GM18511 (cell line): Measurements from ENCODE around the gene PNPLA8.
"Not testable (repeated sequence)": the region's sequence is repeated elsewhere in the genome, so short reads cannot be mapped to it uniquely, and the experiment has no call there.

Experiments used
- ATAC-seq: cut with Tn5 transposase; IDR thresholded peaks from one replicate; pipeline ENCODE4 v1.9.1; 2021; ENCODE audit warnings: mild to moderate bottlenecking, moderate library complexity; ENCODE audit not compliant: unreplicated experiment

Gene PNPLA8

DNA sequence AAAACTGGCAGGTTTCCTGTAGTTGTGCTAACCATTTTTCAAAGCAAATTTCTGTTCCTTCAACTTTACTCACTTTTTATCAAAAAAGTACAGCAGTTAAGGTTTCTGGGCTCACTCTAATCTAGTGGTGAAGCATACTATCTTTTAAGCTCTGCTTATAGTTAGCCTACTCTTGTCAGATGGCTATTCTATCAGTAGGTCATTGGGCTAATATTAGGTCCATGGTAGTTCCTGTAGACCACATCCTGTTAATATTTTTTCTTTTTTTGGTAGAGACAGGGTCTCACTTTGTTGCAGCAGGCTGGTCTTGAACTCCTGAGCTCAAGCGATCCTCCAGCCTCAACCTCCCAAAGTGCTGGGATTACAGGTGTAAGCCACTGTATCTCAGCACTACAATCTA lies 41.8 kb downstream of the PNPLA8 start:
- no peak for ATAC-seq

DNA sequence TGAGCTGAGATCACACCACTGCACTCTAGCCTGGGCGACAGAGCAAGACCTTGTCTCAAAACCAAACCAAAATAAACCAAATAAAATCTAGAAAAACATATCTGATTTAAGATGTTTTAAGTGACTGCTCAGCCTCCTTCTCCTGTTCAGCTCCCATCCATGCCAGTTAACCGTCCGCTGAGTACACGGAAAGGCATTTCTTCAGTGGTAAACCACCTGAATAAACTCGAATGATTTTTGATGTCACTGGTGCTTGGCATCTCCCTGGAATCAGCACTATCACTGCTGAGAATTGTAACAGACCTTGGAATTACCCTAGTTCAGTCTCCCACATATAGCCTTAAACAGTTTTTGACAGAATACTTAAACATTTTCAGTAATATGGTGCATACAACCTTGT lies 45.6 kb downstream of the PNPLA8 start:
- no peak for ATAC-seq

DNA sequence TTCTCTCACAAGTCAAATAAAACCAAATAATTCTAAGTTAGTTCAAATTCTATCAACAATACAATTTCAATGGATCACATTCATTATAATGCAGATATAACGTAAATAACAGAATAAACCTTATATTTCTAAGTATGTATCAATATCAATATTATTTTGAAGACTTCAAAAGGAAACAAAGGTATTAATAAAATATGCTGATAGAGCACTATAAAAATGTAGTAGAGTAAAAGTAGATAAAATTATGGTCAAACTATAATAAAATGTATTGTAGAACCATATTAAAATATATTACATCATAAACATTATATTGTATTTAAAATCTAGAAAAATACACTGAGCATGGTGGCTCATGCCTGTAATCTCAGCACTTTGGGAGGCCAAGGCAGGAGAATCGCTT lies 46.2 kb downstream of the PNPLA8 start:
- ATAC-seq = no peak

DNA sequence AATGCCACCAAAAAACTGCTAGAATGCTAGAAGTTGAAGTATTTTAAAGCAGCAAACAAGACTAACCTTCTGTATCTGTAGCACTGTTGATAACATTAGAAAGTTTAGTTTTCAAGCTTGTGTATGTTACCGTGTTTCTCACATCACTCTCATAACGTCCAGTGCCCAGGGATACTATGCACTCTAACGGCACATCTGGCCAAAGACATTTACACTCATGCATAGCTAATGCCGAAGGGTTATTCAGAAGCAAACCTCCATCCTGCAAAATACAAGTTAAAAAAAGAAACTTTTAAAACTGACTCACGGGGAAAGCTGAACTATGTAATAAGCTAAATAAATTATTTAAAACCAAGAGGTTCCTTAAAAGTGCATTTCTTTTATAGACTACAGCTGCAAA lies 46.8 kb downstream of the PNPLA8 start:
- no peak for ATAC-seq

DNA sequence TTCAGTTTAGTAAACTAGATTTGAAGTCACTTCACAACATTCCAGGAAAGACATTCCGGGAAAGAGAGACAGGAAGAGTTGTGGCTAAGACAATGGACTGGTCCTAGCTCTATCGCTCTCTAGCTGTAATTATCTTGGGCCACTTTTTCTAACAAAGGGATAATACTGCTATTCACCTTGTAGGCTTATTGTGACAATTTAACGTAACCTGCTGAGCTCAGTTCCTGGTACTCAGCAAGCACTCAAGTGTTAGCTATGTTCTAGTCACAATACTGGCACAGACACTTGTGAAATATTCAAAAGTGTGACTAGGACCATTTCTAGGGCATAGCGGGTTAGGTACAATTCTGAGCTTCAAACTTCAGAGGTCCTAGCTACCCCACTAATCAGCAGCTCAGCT lies 57.7 kb downstream of the PNPLA8 start:
- no peak for ATAC-seq

DNA sequence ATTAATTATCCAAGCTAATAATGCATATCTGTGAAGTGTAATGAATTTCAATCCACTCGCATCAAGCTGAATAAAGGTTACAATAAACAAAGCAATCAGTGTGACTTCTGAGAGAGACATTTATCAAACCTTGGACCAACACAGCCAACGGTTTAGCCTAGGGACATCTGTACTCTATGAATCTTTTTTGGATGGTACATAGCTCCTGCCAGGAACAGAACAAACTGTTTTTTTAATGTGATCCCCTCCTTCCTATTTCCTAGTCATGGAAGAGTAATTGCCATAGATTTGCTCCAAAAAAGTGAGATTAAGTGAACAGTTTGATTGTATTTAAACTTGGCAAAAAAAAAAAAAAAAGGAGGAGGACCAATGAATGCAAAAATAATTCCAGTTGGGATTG lies 58.5 kb downstream of the PNPLA8 start:
- ATAC-seq = no peak

DNA sequence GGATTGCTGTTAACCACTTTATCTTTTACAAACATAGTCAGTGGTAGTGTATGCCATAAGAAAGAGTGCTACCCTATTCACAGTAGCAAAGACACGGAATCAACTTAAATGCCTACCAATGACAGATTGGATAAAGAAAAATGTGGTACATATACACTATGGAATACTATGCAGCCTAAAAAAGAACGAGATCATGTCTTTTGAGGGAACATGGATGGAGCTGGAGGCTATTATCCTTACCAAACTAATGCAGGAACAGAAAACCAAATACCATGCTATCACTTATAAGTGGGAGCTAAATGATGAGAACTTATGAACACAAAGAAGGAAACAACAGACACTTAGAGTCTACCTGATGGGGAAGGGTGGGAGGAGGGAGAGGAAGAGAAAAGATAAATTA lies 59.6 kb downstream of the PNPLA8 start:
- not testable (repeated sequence) for ATAC-seq

DNA sequence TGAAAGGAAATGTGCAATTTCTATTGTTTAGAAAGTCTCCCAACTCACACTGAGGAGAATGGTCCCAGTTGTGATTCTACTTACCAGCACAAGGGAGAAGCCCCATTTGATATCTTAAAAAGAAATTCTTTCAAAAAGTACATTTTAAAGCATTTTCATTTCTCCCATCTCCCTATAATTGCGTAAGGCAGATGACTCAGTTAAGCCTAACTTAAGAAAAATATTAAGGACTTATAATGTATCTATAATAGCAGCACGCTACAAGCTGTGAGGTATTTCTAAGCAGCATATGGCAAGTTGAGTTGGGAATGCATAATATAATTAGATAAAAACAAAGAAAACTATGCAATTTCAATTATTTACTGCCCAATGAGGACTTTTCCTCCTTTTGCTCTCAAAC lies 61.2 kb downstream of the PNPLA8 start:
- ATAC-seq = no peak

DNA sequence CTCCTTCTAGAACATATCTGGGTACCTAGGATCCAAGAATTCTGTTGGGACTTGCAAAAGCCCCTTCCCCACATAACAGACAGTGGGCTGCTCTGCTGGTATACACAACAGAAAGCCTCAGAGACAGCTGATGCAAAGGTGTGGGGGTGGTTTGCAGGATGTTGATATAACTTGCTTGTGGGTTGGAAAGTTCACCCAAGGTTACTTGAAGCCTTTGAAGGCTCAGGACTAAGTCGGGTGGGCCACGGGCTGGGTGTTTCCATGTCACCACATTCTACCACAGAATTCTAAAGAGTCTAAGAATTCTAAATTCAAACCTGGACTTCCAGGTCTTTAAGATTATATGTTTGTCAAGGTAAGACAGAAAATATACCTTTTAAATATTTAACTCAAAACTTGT lies 62.3 kb downstream of the PNPLA8 start:
- no peak for ATAC-seq

DNA sequence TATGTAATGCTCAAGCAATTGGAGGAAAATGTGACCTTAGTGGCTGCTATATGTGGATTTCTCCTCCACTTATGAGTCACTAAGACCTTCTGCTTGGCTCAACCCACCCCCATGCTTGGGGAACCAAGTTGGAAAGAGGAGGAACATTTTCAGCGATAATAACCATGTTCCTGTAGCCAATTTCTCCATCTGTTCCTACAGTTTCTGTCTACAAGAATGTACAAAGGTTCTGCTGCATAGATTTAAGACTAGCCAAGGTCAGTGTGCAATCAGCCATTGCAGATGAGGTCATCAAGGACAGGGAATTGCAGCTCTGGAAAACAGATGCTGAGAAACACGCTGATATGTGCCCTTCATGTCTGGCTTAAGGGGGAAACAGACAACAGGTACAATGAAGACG lies 64.1 kb downstream of the PNPLA8 start:
- no peak for ATAC-seq

DNA sequence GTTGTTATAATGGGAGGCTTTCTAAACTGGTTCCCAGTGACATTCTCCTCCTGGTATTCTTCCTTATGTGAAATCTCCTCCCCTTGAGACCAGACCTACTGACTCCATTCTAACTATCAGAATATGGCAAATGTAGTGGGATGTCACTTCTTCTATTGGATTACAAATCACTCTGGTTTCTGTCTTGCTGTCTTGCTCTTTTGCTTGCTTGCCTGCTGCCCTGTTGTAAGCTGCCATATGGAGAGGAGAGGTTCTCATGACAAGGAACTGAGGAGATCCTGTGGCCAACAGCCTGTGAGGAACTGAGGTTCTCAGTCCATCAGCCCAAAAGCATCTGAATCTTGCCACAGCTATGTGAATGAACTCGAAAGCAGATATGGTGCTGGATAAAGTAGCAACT lies 65.0 kb downstream of the PNPLA8 start:
- no peak for ATAC-seq

DNA sequence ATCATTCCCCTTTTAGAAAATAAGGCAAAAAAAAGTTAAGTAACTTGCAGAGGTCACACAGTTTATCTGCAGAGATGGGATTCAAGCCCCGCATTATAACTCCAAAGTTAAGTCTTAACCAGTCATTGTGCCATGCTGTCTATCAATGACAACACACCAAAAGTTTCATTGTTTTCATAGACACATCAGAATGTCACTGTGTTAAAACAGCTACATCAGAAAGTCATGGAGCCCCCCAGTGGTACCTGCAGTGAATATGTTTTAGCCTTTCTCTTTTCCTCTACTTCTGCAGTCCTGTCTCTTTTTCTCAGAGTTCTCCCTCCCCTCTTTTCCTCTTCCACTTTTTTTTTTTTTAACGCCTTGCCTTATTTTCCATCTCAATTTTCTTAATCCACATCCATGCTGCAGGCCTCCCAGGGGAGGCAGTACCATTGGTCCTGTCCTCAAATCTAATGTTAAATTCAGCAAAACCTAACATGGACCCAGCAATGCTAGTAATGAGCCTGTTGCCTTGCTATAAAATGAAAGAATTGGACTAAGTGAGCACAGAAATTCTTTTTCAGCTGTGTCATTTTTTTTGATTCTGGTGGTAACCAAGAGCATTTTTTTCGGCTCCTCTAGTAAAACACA lies 65.9 kb downstream of the PNPLA8 start:
- ATAC-seq = peak; percentile 39

DNA sequence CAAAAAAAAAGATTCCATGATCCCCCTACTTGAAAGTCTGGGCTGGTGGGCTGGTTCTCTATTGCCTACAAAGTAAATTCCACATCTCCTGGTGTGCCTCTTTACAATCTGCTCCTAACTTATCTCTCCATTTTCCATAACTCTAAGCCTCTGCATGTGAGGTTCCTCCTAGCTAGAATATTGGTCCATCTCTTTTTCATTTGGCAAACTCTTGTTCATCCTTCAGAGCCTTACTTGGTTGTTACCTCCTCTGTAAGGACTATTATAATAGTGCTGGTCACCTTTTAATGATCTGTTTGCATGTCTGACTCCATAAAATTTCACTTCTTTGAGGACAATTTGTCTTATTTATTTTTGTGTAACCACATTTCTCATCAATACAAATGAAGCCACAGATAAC lies 68.1 kb downstream of the PNPLA8 start:
- no peak for ATAC-seq

DNA sequence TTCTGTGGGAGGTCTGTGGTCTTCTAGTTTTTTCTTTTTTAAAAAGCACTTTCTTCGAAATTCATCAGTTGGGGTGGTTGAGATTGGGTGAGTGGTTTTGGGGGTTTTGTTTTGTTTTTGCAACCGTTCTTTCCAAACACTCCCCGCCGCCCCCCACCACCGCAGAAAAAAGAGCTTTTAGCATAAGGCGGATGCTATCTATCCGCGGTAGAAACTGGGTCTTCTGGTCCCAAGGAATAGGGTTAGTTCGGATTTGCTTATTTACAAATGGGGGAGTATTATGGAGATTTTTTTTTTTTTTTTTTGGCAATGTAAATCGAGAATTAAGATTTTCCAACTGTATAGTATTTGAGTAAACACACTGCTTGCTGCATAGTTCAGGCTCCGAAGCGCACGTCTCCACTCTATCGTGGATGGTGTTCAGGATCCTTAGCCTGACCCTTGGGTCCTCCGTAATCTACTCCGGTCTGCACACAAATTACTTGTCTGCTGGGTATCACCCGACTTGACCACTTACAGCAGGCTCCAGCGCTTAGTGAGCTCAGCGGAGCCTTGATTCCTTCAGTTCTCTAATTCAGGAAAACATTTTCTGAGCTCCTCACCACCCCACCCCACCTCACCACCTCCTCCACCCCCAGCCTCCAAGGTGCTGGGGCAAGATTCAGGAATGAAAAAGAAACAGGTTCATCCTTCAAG lies 68.9 kb downstream of the PNPLA8 start:
- ATAC-seq = no peak

DNA sequence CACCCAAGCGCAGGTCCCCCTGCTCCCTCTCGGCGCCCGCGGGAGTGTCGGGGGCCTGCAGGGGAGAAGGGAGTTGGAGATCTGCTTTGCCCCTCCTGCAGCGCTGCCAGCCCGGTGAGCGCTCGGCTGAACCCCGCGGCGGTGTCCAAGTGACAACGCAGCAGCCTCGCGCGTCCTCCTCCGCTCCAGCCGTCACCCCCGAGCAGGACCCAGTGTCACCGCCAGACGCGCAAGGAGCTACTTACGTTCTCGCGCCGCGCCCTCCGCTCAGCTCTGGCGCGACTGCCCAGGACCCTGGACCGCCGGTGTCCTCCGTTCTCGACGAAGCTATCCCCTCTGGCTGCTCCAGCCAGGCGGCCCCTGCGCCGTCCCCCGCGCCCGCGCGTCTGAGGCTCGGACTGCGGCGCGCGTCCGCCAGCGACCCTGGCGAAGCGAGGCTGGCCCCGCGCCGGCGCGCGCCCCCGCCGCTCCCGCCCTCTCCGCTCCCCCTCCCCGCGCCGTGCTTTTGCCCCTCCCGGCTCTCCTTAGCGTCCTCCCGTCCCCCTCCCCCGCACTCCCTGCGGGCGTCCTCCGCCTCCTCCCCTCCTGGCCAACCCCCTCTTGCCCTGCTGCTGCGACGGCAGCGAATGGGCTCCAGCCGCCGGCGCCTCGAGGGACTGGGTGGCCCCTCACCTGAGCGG lies 69.8 kb downstream of the PNPLA8 start, which contains the start of gene NRCAM:
Gene NRCAM (minus strand): TSS at position 439 of the 680 bp plus-strand sequence. CDS start 216,372 bp downstream, outside the sequence.
- no peak for ATAC-seq

DNA sequence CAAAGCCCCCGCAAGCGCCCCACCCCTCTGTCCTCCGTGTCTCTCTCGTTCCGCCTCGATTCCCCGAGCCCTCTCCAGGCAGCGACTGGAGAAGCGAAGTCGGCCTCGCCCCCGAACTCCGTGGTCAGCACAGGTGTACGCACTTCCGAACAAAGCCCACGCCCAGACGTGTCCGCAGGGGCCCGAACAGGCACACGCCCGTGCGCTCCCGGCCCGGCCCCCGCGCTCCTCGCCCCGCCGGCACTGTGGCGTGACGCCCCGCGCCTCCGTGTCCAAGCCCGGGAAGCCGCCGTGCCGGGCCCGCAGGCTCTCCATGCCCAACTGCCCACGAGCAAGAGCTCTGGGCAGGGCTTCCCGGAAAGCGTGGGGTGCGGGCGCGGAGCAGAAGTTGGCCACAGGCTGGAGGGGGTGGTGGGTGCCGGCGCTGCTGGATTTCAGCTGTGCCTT lies 70.4 kb downstream of the PNPLA8 start:
- no peak for ATAC-seq

DNA sequence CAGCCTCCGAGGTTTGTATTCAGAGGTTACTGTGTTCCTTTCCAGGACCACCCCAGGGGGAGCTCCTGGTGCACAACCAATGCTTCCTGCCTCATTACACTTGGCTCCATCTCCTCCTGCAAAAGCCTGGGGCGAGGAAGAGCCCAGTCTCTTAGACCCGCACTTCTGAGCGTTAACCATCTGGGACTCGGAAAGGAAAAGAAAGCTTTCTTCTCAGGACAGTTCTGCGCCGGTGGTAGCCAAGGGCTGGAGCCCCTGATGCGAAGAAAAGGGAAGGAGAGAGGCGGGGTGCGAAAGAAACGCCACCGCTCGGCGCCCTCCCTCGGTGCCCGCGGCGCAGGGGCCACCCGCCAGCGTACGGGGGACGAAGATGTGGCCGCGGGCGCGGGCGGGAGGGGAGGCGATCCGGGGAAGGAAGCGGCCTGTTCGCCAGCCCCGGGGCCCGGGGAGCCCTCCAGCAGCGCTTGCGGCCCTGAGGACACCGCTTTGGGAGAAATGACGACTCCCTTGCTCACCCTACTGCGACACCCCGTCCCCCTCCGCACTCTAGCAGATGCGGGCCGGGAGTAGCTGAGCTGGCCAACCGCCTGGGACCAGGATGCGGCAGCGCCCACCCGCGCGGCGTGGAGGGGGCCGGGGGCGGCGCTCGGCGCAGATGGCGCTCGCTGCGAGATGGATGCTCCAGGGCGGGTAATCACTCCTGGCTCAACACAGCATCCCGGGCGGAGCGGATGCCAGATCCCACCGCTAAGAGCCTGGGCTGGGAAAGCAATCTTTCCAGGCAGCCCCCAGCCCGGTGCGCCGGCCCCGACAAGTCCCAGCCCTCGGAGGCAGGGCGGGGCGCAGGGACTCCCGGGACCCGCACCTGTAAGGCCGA lies 71.0 kb downstream of the PNPLA8 start:
- no peak for ATAC-seq

DNA sequence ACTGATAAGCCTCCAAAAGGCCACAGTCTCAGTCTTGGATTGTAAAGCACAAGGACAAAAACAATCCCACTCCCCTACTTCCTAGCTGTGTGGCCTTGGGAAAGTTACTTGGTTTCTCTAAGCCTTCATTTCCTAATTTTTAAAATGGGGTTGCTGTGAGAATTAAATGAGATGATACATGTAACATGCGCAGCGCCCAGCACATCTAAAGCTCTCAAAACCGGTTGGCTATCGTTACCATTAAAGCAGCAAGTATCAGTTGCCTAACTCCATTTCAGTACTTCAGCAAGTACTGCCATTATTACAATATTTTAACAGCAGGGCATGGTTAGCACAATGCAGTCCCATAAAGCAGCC lies 71.6 kb downstream of the PNPLA8 start:
- ATAC-seq = no peak

DNA sequence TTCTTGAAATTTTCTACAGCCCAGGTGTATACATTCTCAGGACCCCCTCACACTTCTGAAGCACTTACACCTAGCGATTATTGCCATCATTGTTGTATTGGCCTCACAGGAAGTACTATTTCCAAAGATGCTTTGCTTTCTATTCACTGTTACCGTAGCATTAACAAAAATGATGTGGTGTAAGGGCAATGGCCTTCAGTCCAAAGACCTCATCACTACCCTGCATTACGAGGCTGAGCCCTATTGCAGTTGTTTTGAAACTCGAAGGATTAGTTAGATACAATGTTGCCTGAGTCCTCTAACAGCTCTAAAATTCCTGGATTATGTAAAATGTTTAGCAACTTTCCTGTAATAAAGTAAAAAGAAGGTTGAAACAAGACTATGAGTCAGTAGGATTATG lies 72.6 kb downstream of the PNPLA8 start:
- no peak for ATAC-seq

DNA sequence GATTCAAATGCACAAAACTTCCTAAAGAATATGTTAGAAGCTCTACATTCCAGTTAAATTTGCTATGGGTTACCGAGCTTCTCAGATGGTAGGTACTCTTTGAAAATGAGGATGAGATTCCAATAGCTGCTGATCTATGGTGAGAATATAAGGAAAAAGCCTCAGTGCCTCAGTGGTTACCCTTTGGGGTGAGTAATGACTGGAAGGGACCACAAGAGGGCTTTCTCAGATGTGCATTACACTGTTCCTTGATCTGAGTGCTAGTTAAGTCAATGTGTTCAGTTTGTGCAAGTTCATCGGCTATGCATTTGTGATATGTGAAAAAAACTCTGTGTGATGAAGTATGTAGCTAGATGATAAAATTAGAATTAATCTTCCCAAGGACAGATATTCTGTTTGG lies 73.2 kb downstream of the PNPLA8 start:
- ATAC-seq = no peak

DNA sequence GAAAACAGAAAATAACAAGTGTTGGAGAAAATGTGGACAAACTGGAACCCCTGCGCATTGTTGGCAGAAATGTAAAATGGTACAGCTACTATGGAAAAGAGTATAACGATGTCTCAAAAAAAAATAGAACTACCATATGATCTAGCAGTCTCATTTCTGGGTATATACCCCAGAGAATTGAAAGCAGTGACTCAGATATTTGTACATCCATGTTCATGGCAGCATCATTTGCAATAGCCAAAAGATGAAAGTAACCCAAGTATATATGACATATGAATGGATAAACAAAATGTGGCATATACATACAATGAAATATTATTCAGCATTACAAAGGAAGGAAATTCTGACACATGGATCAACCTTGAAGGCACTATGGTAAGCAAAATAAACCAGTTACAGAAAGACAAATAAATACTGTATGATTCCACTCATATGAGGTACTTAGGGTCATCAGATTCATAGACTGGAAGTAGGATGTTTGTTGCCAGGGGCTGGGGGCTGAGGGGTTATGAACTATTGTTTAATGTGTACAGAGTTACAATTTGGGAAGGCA lies 74.6 kb downstream of the PNPLA8 start:
- ATAC-seq = no peak
